T-helper 17 cell (primary cell): ENCODE measurements around the gene SEMA4D. TPM values are rescaled to one million over a fixed set of nuclear protein-coding genes. Genes with fewer than 3 reads are reported as not detected.
A peak's percentile ranks its signal among the peaks of the same experiment; 100 is the strongest.

Experiments
- ATAC-seq: fragments of 150-1000 bp; cut with Tn5 transposase; 2 replicates; pipeline ENCODE4 v1.10.0; 2021; ENCODE audit warnings: mild to moderate bottlenecking, moderate library complexity
- DNase-seq, 3 donors: peaks; one replicate each; pipeline versions ENCODE4 v3.0.0 to v3.0.0-alpha.2; 2020 to 2021
- H3K9me3 ChIP-seq: one replicate; pipeline ENCODE4 v1.7.0; 2013; ENCODE audit warnings: low read length, mild to moderate bottlenecking; ENCODE audit not compliant: control insufficient read depth, poor library complexity, severe bottlenecking
- H3K27ac Mint-ChIP-seq: one replicate; pipeline ENCODE4 v1.8.0; 2022; ENCODE audit warnings: mild to moderate bottlenecking, moderate library complexity, mixed read lengths
- H3K27me3 Mint-ChIP-seq: one replicate; pipeline ENCODE4 v1.8.0; 2022; ENCODE audit warnings: mixed read lengths
- H3K36me3 Mint-ChIP-seq: one replicate; pipeline ENCODE4 v1.8.0; 2022; ENCODE audit warnings: low read depth, mixed read lengths
- H3K4me1 Mint-ChIP-seq: one replicate; pipeline ENCODE4 v1.8.0; 2022; ENCODE audit warnings: mild to moderate bottlenecking, mixed read lengths
- H3K4me3 Mint-ChIP-seq: one replicate; pipeline ENCODE4 v1.8.0; 2022; ENCODE audit warnings: mild to moderate bottlenecking, moderate library complexity, mixed read lengths
- total RNA-seq, 4 donors: library from RNA in 2 of 4; stranded (reverse) in 2 of 4; gene quantifications; one replicate each; pipeline ENCODE4 v1.2.3 and lab custom pipeline; 2022 to 2026

SEMA4D gene
- total RNA-seq, 2 donors from 2014 or later = 250 to 312 TPM

- Mint-ChIP-seq H3K27ac (no peak overlapping the region), H3K4me1 (peaks cover 60% of the 10 kb centered on the region), H3K36me3 (peaks cover 4% of the 10 kb centered on the region), H3K4me3 (no peak overlapping the region), H3K27me3 (no peaks in the 10 kb centered on the region)
- no peaks in the 10 kb centered on the region for H3K9me3 ChIP-seq
- no peak for DNase-seq
- no peak for ATAC-seq
Measured at GRCh38 chr9:89414670-89415324, 83.1 kb downstream of the SEMA4D start.

GRCh38 chr9:89413963-89414638 lies 83.8 kb downstream of the SEMA4D start:
- no peaks in the 10 kb centered on the region for H3K27me3 Mint-ChIP-seq
- DNase-seq = no peak

GRCh38 chr9:89412951-89413350 lies 85.0 kb downstream of the SEMA4D start:
- H3K36me3 Mint-ChIP-seq = peaks cover 4% of the 10 kb centered on the region
- DNase-seq (no peak), ATAC-seq (no peak)
- no peak overlapping the region for H3K4me3 Mint-ChIP-seq
- H3K4me1 Mint-ChIP-seq = peaks cover 64% of the 10 kb centered on the region
- no peaks in the 10 kb centered on the region for H3K27me3 Mint-ChIP-seq
- H3K9me3 ChIP-seq = no peaks in the 10 kb centered on the region
- peak overlapping the region; percentile 56 for H3K27ac Mint-ChIP-seq

More at GRCh38 chr9:89413963-89414638, 83.8 kb downstream of the SEMA4D start:
- H3K36me3 Mint-ChIP-seq = peaks cover 4% of the 10 kb centered on the region
- H3K4me1 Mint-ChIP-seq = peaks cover 64% of the 10 kb centered on the region
- no peak overlapping the region for H3K27ac Mint-ChIP-seq
- no peak overlapping the region for H3K4me3 Mint-ChIP-seq
- H3K9me3 ChIP-seq = no peaks in the 10 kb centered on the region
- ATAC-seq = no peak

- DNase-seq (no peak), ATAC-seq (no peak)
- Mint-ChIP-seq H3K27me3 (no peaks in the 10 kb centered on the region), H3K4me3 (no peak overlapping the region), H3K36me3 (peaks cover 5% of the 10 kb centered on the region), H3K27ac (peak overlapping the region; percentile 56), H3K4me1 (peaks cover 63% of the 10 kb centered on the region)
- no peaks in the 10 kb centered on the region for H3K9me3 ChIP-seq
Measured at GRCh38 chr9:89412541-89412940, 85.4 kb downstream of the SEMA4D start.

- Mint-ChIP-seq H3K4me1 (peaks cover 66% of the 10 kb centered on the region), H3K27ac (peak overlapping the region; percentile 92), H3K27me3 (no peaks in the 10 kb centered on the region), H3K4me3 (peak overlapping the region; percentile 0), H3K36me3 (peaks cover 5% of the 10 kb centered on the region)
- no peaks in the 10 kb centered on the region for H3K9me3 ChIP-seq
- no peak for DNase-seq
- ATAC-seq = no peak
Measured at GRCh38 chr9:89411759-89412158, 86.2 kb downstream of the SEMA4D start.

GRCh38 chr9:89410641-89411350 lies 87.1 kb downstream of the SEMA4D start:
- peaks cover 71% of the 10 kb centered on the region for H3K4me1 Mint-ChIP-seq
- H3K4me3 Mint-ChIP-seq = peak overlapping the region; percentile 87
- DNase-seq (peak in 1 of 3 donors; percentile 31), ATAC-seq (peak; percentile 55)
- peak overlapping the region; percentile 92 for H3K27ac Mint-ChIP-seq
- H3K36me3 Mint-ChIP-seq = peaks cover 5% of the 10 kb centered on the region
- H3K27me3 Mint-ChIP-seq = no peaks in the 10 kb centered on the region
- no peaks in the 10 kb centered on the region for H3K9me3 ChIP-seq

- Mint-ChIP-seq H3K27ac (peak overlapping the region; percentile 92), H3K36me3 (peaks cover 5% of the 10 kb centered on the region), H3K27me3 (no peaks in the 10 kb centered on the region), H3K4me3 (peak overlapping the region; percentile 87), H3K4me1 (peaks cover 69% of the 10 kb centered on the region)
- DNase-seq = no peak
- no peaks in the 10 kb centered on the region for H3K9me3 ChIP-seq
- ATAC-seq = peak; percentile 29
Measured at GRCh38 chr9:89410022-89410421, 87.9 kb downstream of the SEMA4D start.

GRCh38 chr9:89409466-89409865 lies 88.4 kb downstream of the SEMA4D start:
- no peaks in the 10 kb centered on the region for H3K9me3 ChIP-seq
- Mint-ChIP-seq H3K4me1 (peaks cover 69% of the 10 kb centered on the region), H3K27me3 (no peaks in the 10 kb centered on the region), H3K4me3 (peak overlapping the region; percentile 87), H3K27ac (peak overlapping the region; percentile 92), H3K36me3 (peaks cover 5% of the 10 kb centered on the region)
- DNase-seq (no peak), ATAC-seq (no peak)

GRCh38 chr9:89408628-89409101 lies 89.2 kb downstream of the SEMA4D start:
- H3K9me3 ChIP-seq = no peaks in the 10 kb centered on the region
- ATAC-seq (peak; percentile 93), DNase-seq (peak; percentile 43 to 61 (median 53))
- Mint-ChIP-seq H3K4me3 (peak overlapping the region; percentile 87), H3K4me1 (peaks cover 65% of the 10 kb centered on the region), H3K27me3 (no peaks in the 10 kb centered on the region), H3K36me3 (peaks cover 5% of the 10 kb centered on the region), H3K27ac (peak overlapping the region; percentile 92)

GRCh38 chr9:89407070-89407469 lies 90.8 kb downstream of the SEMA4D start:
- ATAC-seq (no peak), DNase-seq (no peak)
- Mint-ChIP-seq H3K4me1 (peaks cover 58% of the 10 kb centered on the region), H3K27ac (peak overlapping the region; percentile 92), H3K4me3 (peak overlapping the region; percentile 70), H3K36me3 (peaks cover 5% of the 10 kb centered on the region), H3K27me3 (no peaks in the 10 kb centered on the region)
- H3K9me3 ChIP-seq = no peaks in the 10 kb centered on the region

GRCh38 chr9:89405826-89406225 lies 92.1 kb downstream of the SEMA4D start:
- Mint-ChIP-seq H3K4me1 (peaks cover 53% of the 10 kb centered on the region), H3K27ac (peak overlapping the region; percentile 92), H3K36me3 (peaks cover 5% of the 10 kb centered on the region), H3K27me3 (no peaks in the 10 kb centered on the region), H3K4me3 (peak overlapping the region; percentile 70)
- no peak for ATAC-seq
- no peak for DNase-seq
- no peaks in the 10 kb centered on the region for H3K9me3 ChIP-seq

- H3K27me3 Mint-ChIP-seq = no peaks in the 10 kb centered on the region
- no peak for ATAC-seq
- peaks cover 45% of the 10 kb centered on the region for H3K4me1 Mint-ChIP-seq
- peak overlapping the region; percentile 78 for H3K27ac Mint-ChIP-seq
- no peak overlapping the region for H3K4me3 Mint-ChIP-seq
- no peak for DNase-seq
- H3K9me3 ChIP-seq = no peaks in the 10 kb centered on the region
- H3K36me3 Mint-ChIP-seq = peaks cover 3% of the 10 kb centered on the region
Measured at GRCh38 chr9:89404074-89404473, 93.8 kb downstream of the SEMA4D start.

- Mint-ChIP-seq H3K27me3 (no peaks in the 10 kb centered on the region), H3K4me1 (peaks cover 35% of the 10 kb centered on the region), H3K27ac (no peak overlapping the region), H3K4me3 (no peak overlapping the region), H3K36me3 (peaks cover 3% of the 10 kb centered on the region)
- ATAC-seq (no peak), DNase-seq (no peak)
- no peaks in the 10 kb centered on the region for H3K9me3 ChIP-seq
Measured at GRCh38 chr9:89402695-89403427, 95.1 kb downstream of the SEMA4D start.
